ENCODE measurements around the gene TTC16. TPM values are rescaled to one million over a fixed set of nuclear protein-coding genes. Genes with fewer than 3 reads are reported as not detected.

Gene TTC16
- total RNA-seq, 2 donors from 2014 or later, result 0.05 to 0.07 TPM

GRCh38 chr9:127773272-127773671 is 57.4 kb downstream of the TTC16 start:
- H3K4me1 ChIP-seq, result peaks cover 7% of the 10 kb centered on the region
- H3K9me3 ChIP-seq, result no peaks in the 10 kb centered on the region
- no peak overlapping the region for H3K4me3 ChIP-seq
- H3K36me3 ChIP-seq, result no peaks in the 10 kb centered on the region
- TF ChIP-seq CTCF (IDR thresholded peaks at IDR 0.05), result no peak
- intact Hi-C loops (cut with DNase I), result no loop called here
- H3K27me3 ChIP-seq, result no peaks in the 10 kb centered on the region
- DNase-seq, result no peak
- no peak overlapping the region for H3K9ac ChIP-seq (ENCODE audit: low read depth in 2 of 2, low read length in 2 of 2)
- no peak overlapping the region for H3K27ac ChIP-seq

- TF ChIP-seq CTCF (IDR thresholded peaks at IDR 0.05), result no peak
- no peak for DNase-seq
- no peaks in the 10 kb centered on the region for H3K36me3 ChIP-seq
- H3K9ac ChIP-seq (ENCODE audit: low read depth in 2 of 2, low read length in 2 of 2), result no peak overlapping the region
- H3K9me3 ChIP-seq, result no peaks in the 10 kb centered on the region
- H3K27me3 ChIP-seq, result no peaks in the 10 kb centered on the region
- H3K27ac ChIP-seq, result no peak overlapping the region
- no peak overlapping the region for H3K4me3 ChIP-seq
- intact Hi-C loops (cut with DNase I), result no loop called here
- peaks cover 7% of the 10 kb centered on the region for H3K4me1 ChIP-seq
These were observed 58.1 kb downstream of the TTC16 start for GRCh38 chr9:127773981-127774380.

- Histone ChIP-seq H3K9me3 (no peaks in the 10 kb centered on the region), H3K4me3 (peak overlapping the region; percentile 19), H3K27ac (peak overlapping the region; percentile 5), H3K4me1 (no peaks in the 10 kb centered on the region), H3K27me3 (no peaks in the 10 kb centered on the region), H3K9ac (ENCODE audit: low read depth in 2 of 2, low read length in 2 of 2) (peak overlapping the region in 1 of 2 donors; percentile 69), H3K36me3 (no peaks in the 10 kb centered on the region)
- intact Hi-C loops (cut with DNase I), result no loop called here
- TF ChIP-seq CTCF (IDR thresholded peaks at IDR 0.05), result no peak
- peak; percentile 52 for DNase-seq
These were observed 60.5 kb downstream of the TTC16 start for GRCh38 chr9:127776195-127776923.

GRCh38 chr9:127776924-127777289 is 61.0 kb downstream of the TTC16 start:
- Histone ChIP-seq H3K27ac (peak overlapping the region; percentile 5), H3K4me3 (peak overlapping the region; percentile 19), H3K27me3 (no peaks in the 10 kb centered on the region), H3K4me1 (no peaks in the 10 kb centered on the region), H3K9me3 (no peaks in the 10 kb centered on the region), H3K9ac (ENCODE audit: low read depth in 2 of 2, low read length in 2 of 2) (peak overlapping the region; percentile 38 to 69), H3K36me3 (no peaks in the 10 kb centered on the region)
- intact Hi-C loops (cut with DNase I), result no loop called here
- no peak for TF ChIP-seq CTCF (IDR thresholded peaks at IDR 0.05)
- no peak for DNase-seq

GRCh38 chr9:127777368-127777980 is 61.6 kb downstream of the TTC16 start:
- DNase-seq, result no peak
- peak overlapping the region in 1 of 2 donors; percentile 60 for H3K9ac ChIP-seq (ENCODE audit: low read depth in 2 of 2, low read length in 2 of 2)
- no peaks in the 10 kb centered on the region for H3K36me3 ChIP-seq
- no peak for TF ChIP-seq CTCF (IDR thresholded peaks at IDR 0.05)
- no peaks in the 10 kb centered on the region for H3K27me3 ChIP-seq
- H3K4me1 ChIP-seq, result no peaks in the 10 kb centered on the region
- H3K27ac ChIP-seq, result peak overlapping the region; percentile 67
- H3K9me3 ChIP-seq, result no peaks in the 10 kb centered on the region
- peak overlapping the region; percentile 1 for H3K4me3 ChIP-seq
- intact Hi-C loops (cut with DNase I), result no loop called here

Data from colonic mucosa (tissue), 4 donors.